MM.1S (cell line): ENCODE data around the gene FKBP8.

Experiments used
- DNase-seq: peaks from one replicate; pipeline ENCODE4 v3.0.0-alpha.2; 2015
- H2AFZ ChIP-seq: fragments of 300-600 bp; sonication (generic); 2 replicates; pipeline ENCODE4 v1.6.0; 2016; ENCODE audit warnings: antibody characterized with exemption, low read length
- H3F3A ChIP-seq: fragments of 300-600 bp; sonication (generic); 2 replicates; pipeline ENCODE4 v1.6.1; 2016; ENCODE audit warnings: mild to moderate bottlenecking, antibody characterized with exemption, low read length, moderate library complexity, mixed read lengths; ENCODE audit not compliant: insufficient read depth
- H3K27ac ChIP-seq: fragments of 300-600 bp; sonication (generic); 2 replicates; pipeline ENCODE4 v1.5.1; 2016; ENCODE audit warnings: mild to moderate bottlenecking, low read length
- H3K27me3 ChIP-seq: fragments of 300-600 bp; sonication (generic); replicated peaks from 2 replicates; pipeline ENCODE4 v1.6.0; 2016; ENCODE audit warnings: low read length; ENCODE audit not compliant: insufficient read depth
- H3K36me3 ChIP-seq: fragments of 300-600 bp; sonication (generic); replicated peaks from 2 replicates; pipeline ENCODE4 v1.6.1; 2016; ENCODE audit warnings: mild to moderate bottlenecking, low read length, mixed read lengths; ENCODE audit not compliant: insufficient read depth
- H3K4me1 ChIP-seq: fragments of 300-600 bp; sonication (generic); 2 replicates; pipeline ENCODE4 v1.6.1; 2016; ENCODE audit warnings: low read length, mixed read lengths
- H3K4me2 ChIP-seq: fragments of 300-600 bp; sonication (generic); 2 replicates; pipeline ENCODE4 v1.6.0; 2016; ENCODE audit warnings: low read depth, low read length
- H3K4me3 ChIP-seq: fragments of 300-600 bp; sonication (generic); 2 replicates; pipeline ENCODE4 v1.5.1; 2016; ENCODE audit warnings: low read length, mixed read lengths
- H3K79me2 ChIP-seq: fragments of 300-600 bp; sonication (generic); 2 replicates; pipeline ENCODE4 v1.6.1; 2016; ENCODE audit warnings: mixed run types, low read length, mixed read lengths
- H3K9ac ChIP-seq: fragments of 300-600 bp; sonication (generic); 2 replicates; pipeline ENCODE4 v1.6.1; 2016; ENCODE audit warnings: low read length, mixed read lengths
- H3K9me2 ChIP-seq: fragments of 300-600 bp; sonication (generic); replicated peaks from 2 replicates; pipeline ENCODE4 v1.6.1; 2016; ENCODE audit warnings: mild to moderate bottlenecking, low read length, mixed read lengths; ENCODE audit not compliant: insufficient read depth
- H3K9me3 ChIP-seq: fragments of 300-600 bp; sonication (generic); replicated peaks from 2 replicates; pipeline ENCODE4 v1.6.1; 2016; ENCODE audit warnings: mild to moderate bottlenecking, low read length, mixed read lengths; ENCODE audit not compliant: insufficient read depth
- H4K20me1 ChIP-seq: fragments of 300-600 bp; sonication (generic); 2 replicates; pipeline ENCODE4 v1.6.1; 2016; ENCODE audit warnings: mild to moderate bottlenecking, low read length, moderate library complexity, mixed read lengths; ENCODE audit not compliant: insufficient read depth
- CTCF ChIP-seq: fragments of 300-600 bp; sonication (generic); IDR thresholded peaks from 2 replicates; pipeline ENCODE4 v1.5.1; 2016; ENCODE audit warnings: antibody characterized with exemption, low read length, mixed read lengths
- EZH2 ChIP-seq: fragments of 300-600 bp; sonication (generic); optimal IDR thresholded peaks from 2 replicates; pipeline ENCODE3; 2017; ENCODE audit warnings: low read depth, mild to moderate bottlenecking, antibody characterized with exemption, low read length, mixed read lengths
- EZH2phosphoT487 ChIP-seq: fragments of 300-600 bp; sonication (generic); IDR thresholded peaks from 2 replicates; pipeline ENCODE4 v1.6.1; 2018; ENCODE audit warnings: antibody characterized with exemption, low read length

The FKBP8 gene

DNA sequence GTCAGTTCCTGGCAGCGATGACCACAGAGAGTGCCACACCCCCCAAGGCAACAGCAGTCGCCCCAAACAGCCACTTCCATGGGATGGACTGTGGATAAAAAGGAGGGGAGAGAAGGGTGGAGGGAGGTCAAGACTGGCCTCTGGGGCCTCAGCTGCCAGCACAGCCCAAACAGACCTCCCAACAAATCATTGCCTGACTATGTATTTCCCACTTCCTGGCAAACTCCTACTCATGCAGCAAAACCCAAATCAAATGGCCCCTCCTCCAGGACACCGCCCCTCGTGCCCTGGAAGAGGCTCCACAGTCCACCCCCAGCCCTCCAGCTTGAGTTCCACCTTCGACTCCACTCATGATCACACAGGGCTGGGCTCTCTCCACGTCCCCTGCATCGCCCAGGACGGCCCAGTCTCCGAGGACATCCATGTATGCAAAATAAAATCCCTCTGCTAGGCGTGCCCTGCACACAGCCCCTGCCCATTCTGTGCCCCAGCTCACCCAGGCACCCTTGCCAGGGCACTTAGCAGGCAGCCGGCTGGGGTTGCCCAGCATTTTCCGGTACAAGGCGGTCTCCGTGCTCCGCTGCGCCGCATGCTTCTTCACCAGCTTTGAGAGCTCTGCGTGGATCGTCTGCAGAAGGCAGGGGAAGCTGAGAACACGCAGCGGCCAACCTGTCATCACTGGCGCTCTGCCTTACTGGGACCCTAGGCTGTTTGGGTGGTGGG is 11.0 kb downstream of the FKBP8 start:
- Histone ChIP-seq H3K27me3 (no peaks in the 10 kb centered on the region), H3K9me2 (no peaks in the 10 kb centered on the region), H4K20me1 (no peaks in the 10 kb centered on the region), H3K4me3 (no peak overlapping the region), H3K27ac (no peak overlapping the region), H3K4me2 (no peak overlapping the region), H3K9me3 (no peaks in the 10 kb centered on the region), H3F3A (no peaks in the 10 kb centered on the region), H3K9ac (no peak overlapping the region), H3K36me3 (no peaks in the 10 kb centered on the region), H3K4me1 (peaks cover 6% of the 10 kb centered on the region; the same call in 1 of the 2 replicates), H2AFZ (no peak overlapping the region), H3K79me2 (no peaks in the 10 kb centered on the region)
- no peak for DNase-seq
- TF ChIP-seq CTCF (no peak), EZH2 (no peak), EZH2phosphoT487 (no peak)

GRCh38 chr19:18531485-18531884 is 11.9 kb downstream of the FKBP8 start:
- no peak overlapping the region for H2AFZ ChIP-seq
- no peaks in the 10 kb centered on the region for H4K20me1 ChIP-seq
- no peaks in the 10 kb centered on the region for H3F3A ChIP-seq
- H3K36me3 ChIP-seq, result no peaks in the 10 kb centered on the region
- no peak for DNase-seq
- no peaks in the 10 kb centered on the region for H3K79me2 ChIP-seq
- no peak overlapping the region for H3K4me2 ChIP-seq
- peaks cover 6% of the 10 kb centered on the region; the same call in 1 of the 2 replicates for H3K4me1 ChIP-seq
- H3K27ac ChIP-seq, result no peak overlapping the region
- TF ChIP-seq EZH2phosphoT487 (no peak), CTCF (no peak), EZH2 (no peak)
- H3K27me3 ChIP-seq, result no peaks in the 10 kb centered on the region
- no peaks in the 10 kb centered on the region for H3K9me3 ChIP-seq
- no peak overlapping the region for H3K4me3 ChIP-seq
- no peak overlapping the region for H3K9ac ChIP-seq
- H3K9me2 ChIP-seq, result no peaks in the 10 kb centered on the region

DNA sequence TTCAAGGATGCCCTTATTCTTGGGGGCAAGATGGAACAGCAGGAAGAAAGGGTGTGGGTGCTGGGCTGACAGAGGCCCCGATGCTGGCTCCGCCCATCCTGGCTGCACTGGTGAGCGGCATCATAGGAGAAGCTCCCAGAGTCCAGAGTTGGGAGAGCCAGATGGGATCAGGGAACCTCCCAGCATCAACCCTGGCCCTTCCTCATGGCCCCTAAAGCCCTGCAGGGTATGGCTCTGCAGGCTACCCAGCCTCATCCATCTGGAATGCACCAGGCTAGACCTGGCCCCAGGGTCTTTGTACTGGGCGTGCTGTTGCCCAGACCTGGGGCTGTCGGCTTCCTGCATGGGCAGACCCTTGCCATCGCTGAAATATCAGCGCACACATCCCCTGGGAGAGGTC is 13.6 kb downstream of the FKBP8 start:
- peaks cover 6% of the 10 kb centered on the region; the same call in 1 of the 2 replicates for H3K4me1 ChIP-seq
- H3K9me3 ChIP-seq, result no peaks in the 10 kb centered on the region
- no peaks in the 10 kb centered on the region for H4K20me1 ChIP-seq
- H3K27ac ChIP-seq, result no peak overlapping the region
- no peak overlapping the region for H3K9ac ChIP-seq
- H3F3A ChIP-seq, result no peaks in the 10 kb centered on the region
- no peaks in the 10 kb centered on the region for H3K27me3 ChIP-seq
- H3K36me3 ChIP-seq, result no peaks in the 10 kb centered on the region
- TF ChIP-seq EZH2, result no peak
- no peak for TF ChIP-seq EZH2phosphoT487
- TF ChIP-seq CTCF, result no peak
- DNase-seq, result no peak
- H3K9me2 ChIP-seq, result no peaks in the 10 kb centered on the region
- no peak overlapping the region for H3K4me3 ChIP-seq
- no peak overlapping the region for H3K4me2 ChIP-seq
- H3K79me2 ChIP-seq, result no peaks in the 10 kb centered on the region
- H2AFZ ChIP-seq, result no peak overlapping the region
